Panc1 (cell line): ENCODE results near the gene SPX. TPM values are rescaled to one million over a fixed set of nuclear protein-coding genes. Genes with fewer than 3 reads are reported as not detected.

ENCODE experiments used
- ATAC-seq: fragments of 200-7000 bp; cut with Tn5 transposase; 2 replicates; pipeline ENCODE4 v1.9.1; 2020; ENCODE audit warnings: mild to moderate bottlenecking, moderate library complexity
- BruUV-seq: library from RNA; stranded (reverse); fragments of 400-500 nt; replicated peaks from 2 replicates; lab custom pipeline; 2021; lab: Mats Ljungman, UMichigan
- CTCF ChIA-PET: fragments of 300-600 bp; sonication (Branson Sonifier 250); formaldehyde crosslinking; loops from one replicate; lab custom pipeline; 2022; ENCODE audit warnings: antibody characterized with exemption; lab: Charles Lee
- POLR2A ChIA-PET: fragments of 300-600 bp; sonication (Branson Sonifier 250); formaldehyde crosslinking; loops from one replicate; lab custom pipeline; 2022; ENCODE audit warnings: antibody characterized with exemption; lab: Charles Lee
- DNase-seq: peaks from one replicate; pipeline ENCODE4 v3.0.0-alpha.2; 2010; ENCODE audit warnings: low read depth, low spot score
- H3K27ac ChIP-seq: 2 replicates; pipeline ENCODE4 v1.5.1; 2011; ENCODE audit warnings: mild to moderate bottlenecking, low read length, inconsistent platforms
- H3K27me3 ChIP-seq: fragments of 200-500 bp; sonication (Bioruptor generic); 2 replicates; pipeline ENCODE4 v1.6.0; 2014; ENCODE audit warnings: low read length, inconsistent platforms; ENCODE audit not compliant: control insufficient read depth, insufficient read depth
- H3K36me3 ChIP-seq: fragments of 200-500 bp; sonication (Bioruptor generic); 2 replicates; pipeline ENCODE4 v1.5.1; 2014; ENCODE audit warnings: inconsistent platforms, mild to moderate bottlenecking, low read length, moderate library complexity; ENCODE audit not compliant: control insufficient read depth, insufficient read depth
- H3K4me1 ChIP-seq: 2 replicates; pipeline ENCODE4 v1.5.1; 2011; ENCODE audit warnings: inconsistent platforms, mild to moderate bottlenecking, low read length, moderate library complexity; ENCODE audit not compliant: control insufficient read depth, insufficient read depth
- H3K4me3 ChIP-seq, 2 experiments: 2 replicates each; pipeline ENCODE4 v1.5.1; 2011 to 2012; ENCODE audit warnings: low read depth in 2 of 2, low read length in 2 of 2, mild to moderate bottlenecking in 2 of 2, inconsistent platforms in 1 of 2, moderate library complexity in 1 of 2
- H3K9me3 ChIP-seq: fragments of 200-500 bp; sonication (Bioruptor generic); 2 replicates; pipeline ENCODE4 v1.5.1; 2014; ENCODE audit warnings: low read depth, mild to moderate bottlenecking, inconsistent platforms, low read length, moderate library complexity; ENCODE audit not compliant: control insufficient read depth, insufficient read depth
- POLR2AphosphoS5 ChIP-seq: IDR thresholded peaks from 2 replicates; pipeline ENCODE4 v1.6.1; 2012; ENCODE audit warnings: mild to moderate bottlenecking, low read depth, low read length, moderate library complexity
- SIN3A ChIP-seq: IDR thresholded peaks from 2 replicates; pipeline ENCODE4 v1.6.1; 2012; ENCODE audit warnings: low read depth, mild to moderate bottlenecking, low read length, moderate library complexity, borderline replicate concordance; ENCODE audit not compliant: insufficient read depth
- TCF7L2 ChIP-seq: IDR thresholded peaks from 2 replicates; pipeline ENCODE4 v1.6.1; 2011; ENCODE audit warnings: mild to moderate bottlenecking, low read depth, low read length, inconsistent platforms
- in situ Hi-C: cut with HindIII; loops from 2 replicates; pipeline ENCODE4 v1.10.0; 2016; ENCODE audit warnings: low sequenced_read_pairs, low pct_unique_long_range_greater_than_20kb
- intact Hi-C: fragments of 100-400 bp; cut with micrococcal nuclease; formaldehyde crosslinking; loops from one replicate; pipeline ENCODE4 v1.10.0; 2022; ENCODE audit not compliant: unreplicated experiment
- total RNA-seq: library from RNA; stranded (reverse); gene quantifications from one replicate; pipeline ENCODE4 v1.2.1, GENCODE V29; 2021; ENCODE audit not compliant: unreplicated experiment
- TF ChIP-seq, protein P1 (sequence below): fragments of 450-650 bp; IDR thresholded peaks from 2 replicates; pipeline ENCODE4 v1.5.1; 2017; ENCODE audit warnings: mild to moderate bottlenecking
- TF ChIP-seq, protein P2 (sequence below), 2 experiments: IDR thresholded peaks; 2 replicates each; pipeline ENCODE4 v1.6.1; 2011 to 2012; ENCODE audit warnings: low read depth in 2 of 2, control low read depth in 1 of 2, low read length in 1 of 2, mild to moderate bottlenecking in 1 of 2, moderate library complexity in 1 of 2; ENCODE audit not compliant: insufficient read depth in 1 of 2

The SPX gene
- total RNA-seq, 1 experiment from 2014 or later, result 0.13 TPM

DNA sequence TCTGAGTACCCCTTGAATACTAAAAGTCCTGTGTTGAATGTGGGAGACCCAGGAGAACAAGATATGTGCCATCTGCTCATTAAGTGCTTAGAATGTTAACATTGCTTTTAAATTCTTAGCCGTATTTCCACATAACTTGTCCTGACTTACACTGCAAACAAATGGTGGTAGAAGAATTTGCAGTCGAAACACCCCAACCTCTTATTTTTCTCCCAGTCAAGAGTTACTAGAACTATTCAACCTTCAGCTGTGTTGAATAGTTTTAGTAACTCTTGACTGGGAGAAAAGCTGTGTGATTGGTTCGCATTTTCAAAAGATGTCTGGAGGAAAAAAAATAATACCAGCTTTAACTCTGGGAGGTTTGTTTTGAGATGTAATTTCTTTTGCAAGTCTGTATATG, 7.6 kb upstream of the SPX start:
- ChIA-PET CTCF (no interaction called here), POLR2A (no interaction called here)
- Histone ChIP-seq H3K4me3 (no peak overlapping the region), H3K4me1 (no peaks in the 10 kb centered on the region), H3K27ac (no peak overlapping the region), H3K9me3 (no peaks in the 10 kb centered on the region), H3K36me3 (peaks cover 6% of the 10 kb centered on the region), H3K27me3 (no peaks in the 10 kb centered on the region)
- BruUV-seq, result no TSS peak
- ATAC-seq (no peak), DNase-seq (no peak)
- TF ChIP-seq POLR2AphosphoS5, result no peak
- no peak for TF ChIP-seq TCF7L2
- TF ChIP-seq, protein P1, sequence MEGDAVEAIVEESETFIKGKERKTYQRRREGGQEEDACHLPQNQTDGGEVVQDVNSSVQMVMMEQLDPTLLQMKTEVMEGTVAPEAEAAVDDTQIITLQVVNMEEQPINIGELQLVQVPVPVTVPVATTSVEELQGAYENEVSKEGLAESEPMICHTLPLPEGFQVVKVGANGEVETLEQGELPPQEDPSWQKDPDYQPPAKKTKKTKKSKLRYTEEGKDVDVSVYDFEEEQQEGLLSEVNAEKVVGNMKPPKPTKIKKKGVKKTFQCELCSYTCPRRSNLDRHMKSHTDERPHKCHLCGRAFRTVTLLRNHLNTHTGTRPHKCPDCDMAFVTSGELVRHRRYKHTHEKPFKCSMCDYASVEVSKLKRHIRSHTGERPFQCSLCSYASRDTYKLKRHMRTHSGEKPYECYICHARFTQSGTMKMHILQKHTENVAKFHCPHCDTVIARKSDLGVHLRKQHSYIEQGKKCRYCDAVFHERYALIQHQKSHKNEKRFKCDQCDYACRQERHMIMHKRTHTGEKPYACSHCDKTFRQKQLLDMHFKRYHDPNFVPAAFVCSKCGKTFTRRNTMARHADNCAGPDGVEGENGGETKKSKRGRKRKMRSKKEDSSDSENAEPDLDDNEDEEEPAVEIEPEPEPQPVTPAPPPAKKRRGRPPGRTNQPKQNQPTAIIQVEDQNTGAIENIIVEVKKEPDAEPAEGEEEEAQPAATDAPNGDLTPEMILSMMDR, result no peak
- TF ChIP-seq, protein P2, sequence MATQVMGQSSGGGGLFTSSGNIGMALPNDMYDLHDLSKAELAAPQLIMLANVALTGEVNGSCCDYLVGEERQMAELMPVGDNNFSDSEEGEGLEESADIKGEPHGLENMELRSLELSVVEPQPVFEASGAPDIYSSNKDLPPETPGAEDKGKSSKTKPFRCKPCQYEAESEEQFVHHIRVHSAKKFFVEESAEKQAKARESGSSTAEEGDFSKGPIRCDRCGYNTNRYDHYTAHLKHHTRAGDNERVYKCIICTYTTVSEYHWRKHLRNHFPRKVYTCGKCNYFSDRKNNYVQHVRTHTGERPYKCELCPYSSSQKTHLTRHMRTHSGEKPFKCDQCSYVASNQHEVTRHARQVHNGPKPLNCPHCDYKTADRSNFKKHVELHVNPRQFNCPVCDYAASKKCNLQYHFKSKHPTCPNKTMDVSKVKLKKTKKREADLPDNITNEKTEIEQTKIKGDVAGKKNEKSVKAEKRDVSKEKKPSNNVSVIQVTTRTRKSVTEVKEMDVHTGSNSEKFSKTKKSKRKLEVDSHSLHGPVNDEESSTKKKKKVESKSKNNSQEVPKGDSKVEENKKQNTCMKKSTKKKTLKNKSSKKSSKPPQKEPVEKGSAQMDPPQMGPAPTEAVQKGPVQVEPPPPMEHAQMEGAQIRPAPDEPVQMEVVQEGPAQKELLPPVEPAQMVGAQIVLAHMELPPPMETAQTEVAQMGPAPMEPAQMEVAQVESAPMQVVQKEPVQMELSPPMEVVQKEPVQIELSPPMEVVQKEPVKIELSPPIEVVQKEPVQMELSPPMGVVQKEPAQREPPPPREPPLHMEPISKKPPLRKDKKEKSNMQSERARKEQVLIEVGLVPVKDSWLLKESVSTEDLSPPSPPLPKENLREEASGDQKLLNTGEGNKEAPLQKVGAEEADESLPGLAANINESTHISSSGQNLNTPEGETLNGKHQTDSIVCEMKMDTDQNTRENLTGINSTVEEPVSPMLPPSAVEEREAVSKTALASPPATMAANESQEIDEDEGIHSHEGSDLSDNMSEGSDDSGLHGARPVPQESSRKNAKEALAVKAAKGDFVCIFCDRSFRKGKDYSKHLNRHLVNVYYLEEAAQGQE (IDR thresholded peaks at IDR 0.05; ENCODE audit: insufficient read depth in 1 of 2, low read depth in 2 of 2, low read length in 1 of 2), result no peak
- no peak for TF ChIP-seq SIN3A
- in situ Hi-C loops, result no loop called here
- intact Hi-C loops, result no loop called here

DNA sequence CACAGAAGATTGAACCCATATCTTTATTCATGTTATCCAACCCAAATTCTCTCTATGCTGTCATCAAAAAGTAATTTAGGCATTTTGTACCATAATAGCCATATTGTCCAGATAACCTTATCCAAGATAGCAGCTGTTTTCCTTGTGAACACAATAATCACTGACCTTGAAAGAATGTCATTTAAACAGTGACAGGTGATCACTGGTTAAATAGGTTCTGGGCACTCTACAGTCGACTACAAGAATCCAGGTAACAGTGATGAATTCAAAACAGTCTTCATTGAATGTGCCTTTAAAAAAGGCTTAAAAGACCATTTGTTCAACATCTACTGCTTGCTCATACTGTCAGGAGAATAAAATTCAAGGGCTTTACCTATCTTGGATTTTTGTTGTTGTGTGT, 4.6 kb upstream of the SPX start:
- DNase-seq (no peak), ATAC-seq (no peak)
- no peaks in the 10 kb centered on the region for H3K4me1 ChIP-seq
- POLR2A ChIA-PET, result no interaction called here
- BruUV-seq, result no TSS peak
- H3K36me3 ChIP-seq, result no peaks in the 10 kb centered on the region; the same call in none of the 2 replicates
- in situ Hi-C loops (no loop called here), intact Hi-C loops (no loop called here)
- H3K27me3 ChIP-seq, result no peaks in the 10 kb centered on the region; the same call in 1 of the 2 replicates
- H3K9me3 ChIP-seq, result no peaks in the 10 kb centered on the region
- TF ChIP-seq, protein P1, result no peak
- TF ChIP-seq TCF7L2, result no peak
- TF ChIP-seq, protein P2 (IDR thresholded peaks at IDR 0.05; ENCODE audit: insufficient read depth in 1 of 2, low read depth in 2 of 2, low read length in 1 of 2), result no peak
- no peak for TF ChIP-seq SIN3A
- no peak for TF ChIP-seq POLR2AphosphoS5
- CTCF ChIA-PET, result no interaction called here
- no peak overlapping the region for H3K27ac ChIP-seq
- no peak overlapping the region for H3K4me3 ChIP-seq
